Measurements from ENCODE around the gene C6.

DNA sequence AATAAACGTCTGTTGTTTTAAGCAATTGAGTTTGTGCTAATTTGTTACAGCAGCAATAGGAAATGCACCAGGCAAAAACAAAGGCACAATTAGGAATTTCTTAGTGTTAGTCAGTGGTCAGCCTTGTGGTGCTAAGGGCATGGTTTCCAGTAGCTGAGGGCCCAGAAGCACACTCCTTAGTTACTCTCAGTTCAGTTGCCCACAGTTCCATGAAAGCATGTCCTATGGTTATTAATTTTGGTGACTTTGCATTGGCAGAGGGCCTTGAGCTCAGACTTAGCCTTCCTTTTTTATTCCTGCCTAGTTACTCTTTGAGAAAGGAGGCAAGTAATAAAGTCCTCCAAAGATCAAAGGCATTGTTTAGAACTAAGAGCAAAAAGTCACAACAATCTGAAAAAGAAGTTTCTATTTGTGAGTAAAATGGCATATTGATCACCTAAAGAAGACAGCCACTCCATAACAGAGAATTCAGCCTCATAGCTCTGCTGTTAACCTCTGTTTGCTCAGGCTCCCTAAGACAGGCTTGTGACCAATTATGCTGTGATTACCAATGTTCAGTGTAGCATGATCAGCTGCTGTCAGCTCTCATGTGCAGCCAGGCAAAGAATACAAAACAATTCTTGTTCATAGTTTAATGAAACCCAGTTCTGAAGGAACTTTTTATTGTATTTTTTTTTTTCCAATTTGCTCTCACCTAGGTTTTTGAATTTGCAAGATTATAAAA is 85.2 kb downstream of the C6 start:
- TF ChIP-seq, protein P1, sequence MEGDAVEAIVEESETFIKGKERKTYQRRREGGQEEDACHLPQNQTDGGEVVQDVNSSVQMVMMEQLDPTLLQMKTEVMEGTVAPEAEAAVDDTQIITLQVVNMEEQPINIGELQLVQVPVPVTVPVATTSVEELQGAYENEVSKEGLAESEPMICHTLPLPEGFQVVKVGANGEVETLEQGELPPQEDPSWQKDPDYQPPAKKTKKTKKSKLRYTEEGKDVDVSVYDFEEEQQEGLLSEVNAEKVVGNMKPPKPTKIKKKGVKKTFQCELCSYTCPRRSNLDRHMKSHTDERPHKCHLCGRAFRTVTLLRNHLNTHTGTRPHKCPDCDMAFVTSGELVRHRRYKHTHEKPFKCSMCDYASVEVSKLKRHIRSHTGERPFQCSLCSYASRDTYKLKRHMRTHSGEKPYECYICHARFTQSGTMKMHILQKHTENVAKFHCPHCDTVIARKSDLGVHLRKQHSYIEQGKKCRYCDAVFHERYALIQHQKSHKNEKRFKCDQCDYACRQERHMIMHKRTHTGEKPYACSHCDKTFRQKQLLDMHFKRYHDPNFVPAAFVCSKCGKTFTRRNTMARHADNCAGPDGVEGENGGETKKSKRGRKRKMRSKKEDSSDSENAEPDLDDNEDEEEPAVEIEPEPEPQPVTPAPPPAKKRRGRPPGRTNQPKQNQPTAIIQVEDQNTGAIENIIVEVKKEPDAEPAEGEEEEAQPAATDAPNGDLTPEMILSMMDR (conservative IDR thresholded peaks at IDR 0.05) = no peak
- no peak for TF ChIP-seq EZH2 (IDR thresholded peaks at IDR 0.05; ENCODE audit: low read depth)
